Measurements from ENCODE around the gene MOGAT3.

MOGAT3 gene

DNA sequence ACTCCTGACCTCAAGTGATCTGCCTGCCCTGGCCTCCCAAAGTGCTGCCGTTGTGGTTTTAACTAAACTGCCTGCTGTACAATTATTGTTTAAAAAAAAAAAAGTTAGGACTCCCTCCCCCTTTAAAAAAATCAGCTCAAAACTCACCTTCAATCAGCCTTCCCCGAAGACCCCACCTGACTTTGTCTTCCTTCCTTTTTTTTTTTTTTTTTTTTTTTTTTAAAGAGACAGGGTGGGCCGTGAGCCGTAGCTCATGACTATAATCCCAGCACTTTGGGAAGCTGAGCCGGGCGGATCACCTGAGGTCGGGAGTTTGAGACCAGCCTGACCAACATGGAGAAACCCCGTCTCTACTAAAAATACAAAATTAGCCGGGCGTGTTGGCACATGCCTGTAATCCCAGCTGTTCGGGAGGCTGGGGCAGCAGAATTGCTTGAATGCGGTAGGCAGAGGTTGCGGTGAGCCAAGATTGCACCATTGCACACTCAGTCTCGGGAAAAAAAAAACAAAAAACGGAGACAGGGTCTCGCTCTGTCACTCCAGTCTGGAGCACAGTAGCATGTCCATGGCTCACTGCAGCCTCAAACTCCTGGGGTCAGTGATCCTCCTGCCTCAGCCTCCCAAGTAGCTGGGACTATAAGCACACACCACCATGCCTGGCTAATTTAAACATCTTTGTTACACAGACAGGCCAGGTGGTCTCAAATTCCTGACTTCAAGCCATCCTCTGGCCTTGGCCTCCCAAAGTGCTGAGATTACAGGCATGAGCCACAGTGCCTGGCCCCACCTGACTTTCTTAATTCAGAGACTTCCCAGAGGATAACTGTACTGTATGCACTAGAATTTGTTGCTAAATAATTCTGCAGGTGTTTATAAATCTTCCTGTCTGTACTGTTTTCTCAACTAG lies 40.9 kb upstream of the MOGAT3 start:
- TF ChIP-seq, protein P1, sequence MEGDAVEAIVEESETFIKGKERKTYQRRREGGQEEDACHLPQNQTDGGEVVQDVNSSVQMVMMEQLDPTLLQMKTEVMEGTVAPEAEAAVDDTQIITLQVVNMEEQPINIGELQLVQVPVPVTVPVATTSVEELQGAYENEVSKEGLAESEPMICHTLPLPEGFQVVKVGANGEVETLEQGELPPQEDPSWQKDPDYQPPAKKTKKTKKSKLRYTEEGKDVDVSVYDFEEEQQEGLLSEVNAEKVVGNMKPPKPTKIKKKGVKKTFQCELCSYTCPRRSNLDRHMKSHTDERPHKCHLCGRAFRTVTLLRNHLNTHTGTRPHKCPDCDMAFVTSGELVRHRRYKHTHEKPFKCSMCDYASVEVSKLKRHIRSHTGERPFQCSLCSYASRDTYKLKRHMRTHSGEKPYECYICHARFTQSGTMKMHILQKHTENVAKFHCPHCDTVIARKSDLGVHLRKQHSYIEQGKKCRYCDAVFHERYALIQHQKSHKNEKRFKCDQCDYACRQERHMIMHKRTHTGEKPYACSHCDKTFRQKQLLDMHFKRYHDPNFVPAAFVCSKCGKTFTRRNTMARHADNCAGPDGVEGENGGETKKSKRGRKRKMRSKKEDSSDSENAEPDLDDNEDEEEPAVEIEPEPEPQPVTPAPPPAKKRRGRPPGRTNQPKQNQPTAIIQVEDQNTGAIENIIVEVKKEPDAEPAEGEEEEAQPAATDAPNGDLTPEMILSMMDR (IDR thresholded peaks at IDR 0.05; ENCODE audit: control insufficient read depth, insufficient read depth, low read depth, low read length, missing control alignments) = no peak
- H3K4me3 ChIP-seq (ENCODE audit: control insufficient read depth, low read depth, low read length) = no peak overlapping the region
- no peak for DNase-seq (ENCODE audit: low read depth)

- no peak for DNase-seq (ENCODE audit: low read depth)
- H3K4me3 ChIP-seq (ENCODE audit: control insufficient read depth, low read depth, low read length) = no peak overlapping the region
- TF ChIP-seq, protein P1 (IDR thresholded peaks at IDR 0.05; ENCODE audit: control insufficient read depth, insufficient read depth, low read depth, low read length, missing control alignments) = no peak
These were observed 40.2 kb upstream of the MOGAT3 start for GRCh38 chr7:101241015-101241363.

DNA sequence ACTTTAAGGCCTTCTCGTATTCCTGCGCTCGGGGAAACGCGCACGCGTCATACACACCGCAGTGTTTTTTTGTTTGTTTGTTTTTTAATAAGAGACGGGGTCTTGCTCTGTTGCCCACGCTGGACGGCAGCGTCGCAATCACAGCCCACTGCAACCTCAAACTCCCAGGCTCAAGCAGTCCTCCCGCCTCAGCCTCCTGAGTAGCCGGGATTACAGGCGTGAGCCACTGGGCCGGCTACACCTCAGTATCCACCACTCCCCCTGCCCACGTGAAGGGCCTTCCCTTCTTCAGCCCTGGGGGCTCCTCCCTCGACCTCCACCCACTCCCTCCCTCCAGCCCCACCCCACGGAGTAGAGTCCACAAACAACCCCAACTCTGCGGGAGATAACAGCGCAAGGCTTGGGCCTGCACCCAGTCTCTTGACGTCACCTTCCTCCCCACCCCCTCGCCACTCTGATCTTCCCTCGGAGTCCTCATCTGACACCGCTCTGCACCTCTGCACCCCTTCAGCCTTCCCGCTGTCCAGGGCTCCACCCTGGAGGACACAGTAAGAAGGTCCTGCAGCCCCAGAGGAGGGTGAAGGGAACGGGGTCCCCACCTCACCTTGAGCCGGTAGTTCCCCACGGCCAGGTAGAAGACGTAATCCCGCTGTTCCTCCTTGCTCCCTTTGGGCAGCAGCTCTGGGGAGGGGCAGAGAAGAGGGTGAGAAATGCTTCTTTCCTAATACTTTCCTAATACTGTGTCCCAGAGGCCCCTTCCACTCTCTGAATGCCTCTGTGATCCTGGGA lies 39.6 kb upstream of the MOGAT3 start:
- TF ChIP-seq, protein P1 (IDR thresholded peaks at IDR 0.05; ENCODE audit: control insufficient read depth, insufficient read depth, low read depth, low read length, missing control alignments) = no peak
- no peak overlapping the region for H3K4me3 ChIP-seq (ENCODE audit: control insufficient read depth, low read depth, low read length)
- no peak for DNase-seq (ENCODE audit: low read depth)

DNA sequence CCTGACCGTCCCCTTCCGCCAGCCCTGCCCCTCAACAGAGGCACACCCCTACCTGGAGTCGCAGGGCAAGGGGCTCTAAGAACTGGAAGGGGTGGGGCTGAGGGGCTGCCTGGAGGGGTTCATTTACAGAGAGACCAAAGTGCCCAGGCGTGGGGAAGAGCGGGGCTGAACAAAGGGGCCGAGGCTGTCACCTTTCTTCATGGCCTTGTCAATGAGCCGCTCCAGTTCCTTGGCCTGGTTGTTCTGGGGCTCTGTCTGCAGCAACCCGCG lies 39.0 kb upstream of the MOGAT3 start:
- no peak for DNase-seq (ENCODE audit: low read depth)
- TF ChIP-seq, protein P1 (IDR thresholded peaks at IDR 0.05; ENCODE audit: control insufficient read depth, insufficient read depth, low read depth, low read length, missing control alignments) = no peak
- H3K4me3 ChIP-seq (ENCODE audit: control insufficient read depth, low read depth, low read length) = no peak overlapping the region

DNA sequence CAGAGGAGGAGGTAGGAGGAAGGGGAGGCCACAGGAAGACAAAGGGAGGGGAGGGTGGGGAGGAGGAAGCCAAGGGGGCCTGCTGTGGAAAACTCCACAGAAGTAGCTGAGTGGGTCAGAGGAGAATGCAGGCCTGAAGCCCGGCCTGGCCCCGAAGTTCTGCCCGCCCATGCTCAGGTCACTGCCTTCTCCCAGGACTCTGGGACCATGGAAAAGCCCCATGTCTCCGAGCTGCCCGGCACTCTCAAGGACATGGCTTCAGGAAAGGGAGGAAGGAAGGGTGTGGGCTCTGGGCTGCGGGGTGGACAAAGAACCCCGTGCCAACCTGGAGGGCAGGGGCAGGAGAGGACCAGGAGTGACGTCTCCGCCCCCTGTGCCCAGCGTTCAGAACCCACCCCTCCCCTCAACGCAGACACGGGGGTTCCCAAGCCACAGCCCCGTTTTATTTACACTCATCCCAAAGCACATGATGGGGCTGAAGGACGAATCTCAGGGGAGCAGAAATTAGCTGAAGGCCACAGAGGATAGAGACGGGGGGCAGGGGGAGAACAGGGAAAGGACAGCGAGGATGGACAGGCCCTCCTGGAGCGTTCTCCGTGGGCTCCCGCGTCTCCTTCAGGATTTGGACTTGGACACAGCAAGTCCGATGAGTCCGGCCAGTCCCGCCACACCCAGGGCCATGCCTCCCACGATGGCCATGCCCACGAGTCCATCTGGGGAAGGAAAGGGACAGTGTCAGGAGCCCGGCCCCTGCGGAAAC lies 38.5 kb upstream of the MOGAT3 start:
- TF ChIP-seq, protein P1 (IDR thresholded peaks at IDR 0.05; ENCODE audit: control insufficient read depth, insufficient read depth, low read depth, low read length, missing control alignments) = no peak
- DNase-seq (ENCODE audit: low read depth) = no peak
- H3K4me3 ChIP-seq (ENCODE audit: control insufficient read depth, low read depth, low read length) = no peak overlapping the region
